Astrocyte of the hippocampus (primary cell): ENCODE results near the gene PNPLA6.

Source experiments
- DNase-seq: peaks from one replicate; pipeline ENCODE4 v3.0.0; 2011; ENCODE audit warnings: low read depth, low spot score

The PNPLA6 gene

DNA sequence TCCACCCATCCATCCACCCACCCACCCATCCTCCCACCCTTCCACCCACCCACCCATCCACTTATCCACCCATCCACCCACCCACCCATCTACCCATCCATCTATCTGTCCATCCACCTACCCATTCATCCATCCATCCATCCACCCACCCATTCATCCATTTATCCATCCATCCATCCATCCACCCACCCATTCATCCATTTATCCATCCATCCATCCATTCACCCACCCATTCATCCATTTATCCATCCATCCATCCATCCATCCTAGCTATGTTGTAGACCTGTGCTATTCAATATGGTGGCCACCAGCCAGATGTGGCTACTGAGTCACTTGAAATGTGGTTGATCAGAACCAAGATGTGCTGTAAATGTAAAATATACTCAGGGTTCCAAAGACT, 65.2 kb downstream of the PNPLA6 start:
- DNase-seq, result no peak

DNA sequence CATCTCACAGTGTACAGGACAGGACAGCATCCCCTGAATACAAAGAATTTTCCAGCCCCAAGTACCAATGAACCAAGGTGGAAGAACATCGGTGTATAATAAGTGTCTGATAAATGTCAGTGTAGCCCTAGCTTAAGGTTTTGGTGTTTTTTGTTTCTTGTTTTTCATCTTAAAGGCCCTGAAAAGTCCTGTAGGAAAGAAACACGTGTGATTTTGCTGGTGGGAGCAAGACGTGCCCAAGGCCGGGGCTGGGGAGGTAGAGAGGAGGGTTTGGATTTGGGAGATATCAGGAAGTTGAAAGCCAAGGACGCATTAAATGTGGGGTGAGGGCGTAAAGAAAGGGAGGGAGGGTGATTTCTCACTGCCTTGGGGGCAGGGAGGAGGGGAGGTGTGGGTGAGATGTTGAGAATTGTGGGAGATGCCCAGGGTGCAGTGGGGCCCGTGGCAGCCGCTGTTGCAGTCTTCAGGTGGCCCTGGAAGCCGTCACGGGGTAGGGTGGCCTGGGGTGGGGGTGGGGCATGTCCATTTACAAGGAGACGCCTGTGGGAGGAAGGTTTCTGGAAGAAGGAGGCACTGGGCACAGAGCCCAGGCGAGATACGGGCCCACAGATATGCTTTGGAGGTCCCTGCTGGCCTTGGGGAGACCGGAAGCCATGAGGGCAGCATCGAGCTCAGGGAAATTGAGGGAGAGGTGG, 66.9 kb downstream of the PNPLA6 start:
- DNase-seq, result no peak

DNA sequence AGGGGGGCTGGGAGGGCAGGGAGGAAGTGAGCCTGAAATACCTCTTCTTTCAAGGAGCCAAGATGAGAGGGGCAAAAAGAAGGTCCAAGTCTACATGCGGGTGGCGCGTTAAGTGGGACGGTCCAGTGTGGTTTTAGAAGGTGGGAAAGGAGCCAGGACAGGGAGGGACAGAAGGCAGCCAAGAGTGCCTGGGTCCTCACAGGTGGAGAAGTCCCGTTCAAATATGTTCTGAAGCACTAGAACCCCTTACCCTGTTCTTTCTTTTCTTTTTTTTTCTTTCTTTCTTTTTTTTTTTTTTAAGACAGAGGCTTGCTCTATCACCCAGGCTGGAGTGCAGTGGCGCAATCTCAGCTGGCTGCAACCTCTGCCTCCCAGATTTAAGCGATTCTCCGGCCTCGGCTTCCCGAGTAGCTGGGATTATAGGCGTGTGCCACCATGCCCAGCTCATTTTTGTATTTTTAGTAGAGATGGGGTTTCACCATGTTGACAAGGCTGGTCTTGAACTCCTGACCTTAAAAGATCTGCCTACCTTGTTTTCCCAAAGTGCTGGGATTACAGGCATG, 67.5 kb downstream of the PNPLA6 start:
- DNase-seq, result no peak

DNA sequence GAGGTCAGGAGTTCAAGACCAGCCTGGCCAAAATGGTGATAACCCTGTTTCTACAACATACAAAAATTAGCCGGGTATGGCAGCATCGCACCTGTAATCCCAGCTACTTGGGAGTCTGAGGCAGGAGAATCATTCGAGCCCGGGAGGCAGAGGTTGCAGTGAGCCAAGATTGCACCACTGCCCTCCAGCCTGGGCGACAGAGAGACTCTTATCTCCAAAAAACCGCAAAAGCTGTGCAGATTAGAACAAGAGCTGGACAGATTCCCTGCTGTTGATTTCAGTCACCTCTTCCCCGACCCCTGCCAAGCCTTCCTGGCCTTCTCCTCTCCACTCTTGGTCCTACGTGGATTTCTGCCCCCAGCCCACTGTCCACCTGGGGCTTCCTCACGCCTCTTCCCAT, 68.4 kb downstream of the PNPLA6 start:
- DNase-seq, result no peak

DNA sequence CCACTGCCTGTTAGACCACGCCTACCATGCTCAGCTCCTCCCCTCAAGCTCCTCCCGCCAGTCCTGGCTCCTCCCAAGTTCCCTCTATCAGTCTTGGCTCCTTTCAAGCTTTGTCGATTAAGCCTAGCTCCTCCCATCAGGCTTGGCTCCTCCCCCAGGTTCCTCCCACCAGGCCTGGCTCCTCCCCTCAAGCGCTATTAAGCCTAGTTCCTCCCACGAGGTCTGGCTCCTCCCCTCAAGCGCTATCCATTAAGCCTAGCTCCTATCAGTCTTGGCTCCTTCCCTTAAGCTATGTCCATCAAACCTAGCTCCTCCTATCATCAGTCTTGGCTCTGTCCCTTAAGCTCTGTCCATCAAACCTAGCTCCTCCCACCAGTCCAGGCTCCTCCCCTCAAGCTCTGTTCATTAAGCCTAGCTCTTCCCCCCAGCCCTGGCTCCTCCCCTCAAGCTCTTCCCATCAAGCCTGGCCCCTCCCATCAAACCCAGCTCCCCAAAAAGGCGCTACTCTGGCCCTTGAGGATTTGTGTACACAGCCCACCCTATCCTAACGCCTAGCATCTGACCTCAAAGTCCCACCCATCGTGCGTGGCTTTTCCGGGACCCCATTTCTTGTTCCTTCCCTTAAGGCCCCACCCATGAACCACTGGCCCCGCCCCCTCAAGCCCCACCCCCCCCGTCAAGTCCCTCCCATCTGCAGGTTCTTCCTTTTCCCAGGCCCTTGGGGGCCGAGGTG, 70.1 kb downstream of the PNPLA6 start:
- no peak for DNase-seq

DNA sequence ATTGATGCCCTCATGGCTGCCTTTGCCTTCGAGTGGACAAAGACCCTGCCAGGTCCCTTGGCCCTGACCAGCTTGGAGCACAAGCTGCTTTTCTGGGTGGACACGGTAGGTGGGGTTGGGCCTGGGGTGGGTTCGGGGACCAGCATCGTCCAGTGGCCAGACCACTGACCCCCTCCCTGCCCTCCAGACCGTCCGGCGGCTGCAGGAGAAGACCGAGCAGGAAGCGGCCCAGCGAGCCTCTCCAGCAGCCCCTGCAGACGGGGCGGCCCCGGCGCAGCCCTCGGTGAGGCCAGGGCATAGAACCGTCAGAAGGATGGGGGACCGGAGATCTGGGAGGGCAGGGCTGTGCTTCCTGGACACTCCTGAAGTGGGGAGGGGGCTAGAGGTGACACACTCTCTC, 70.8 kb downstream of the PNPLA6 start:
- no peak for DNase-seq

DNA sequence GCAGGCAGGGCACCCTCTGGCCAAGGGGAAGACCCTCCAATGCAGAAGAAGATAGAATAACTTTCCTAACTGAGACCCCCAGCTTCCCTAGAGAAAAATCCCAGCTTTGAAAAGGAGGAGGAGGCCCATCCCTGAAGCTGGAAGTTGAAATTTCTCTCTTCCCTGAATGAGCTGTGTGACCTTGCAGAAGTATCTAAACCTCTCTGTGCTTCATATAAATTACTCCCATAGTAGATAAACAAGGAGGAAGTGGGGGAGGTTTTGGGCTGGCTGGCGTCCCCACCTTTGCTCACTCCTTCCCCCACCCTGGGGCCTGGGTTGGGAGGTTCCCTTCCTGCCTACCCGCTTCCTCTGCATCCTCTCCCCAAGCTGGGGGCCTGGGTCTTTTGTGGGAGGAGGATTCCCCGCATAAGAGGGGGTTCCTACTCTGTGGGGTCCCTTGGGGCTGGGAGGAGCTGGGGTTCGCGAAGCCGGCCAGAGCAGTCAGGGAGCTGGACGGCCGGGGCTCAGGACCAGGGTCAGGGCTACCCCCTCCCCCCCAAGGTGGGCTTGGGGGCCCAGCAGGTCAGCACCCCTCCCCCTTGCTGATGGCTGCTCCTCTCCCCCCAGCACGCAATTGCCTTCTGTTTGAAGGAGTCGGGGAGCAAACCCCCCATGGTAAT, 71.8 kb downstream of the PNPLA6 start:
- DNase-seq, result no peak

DNA sequence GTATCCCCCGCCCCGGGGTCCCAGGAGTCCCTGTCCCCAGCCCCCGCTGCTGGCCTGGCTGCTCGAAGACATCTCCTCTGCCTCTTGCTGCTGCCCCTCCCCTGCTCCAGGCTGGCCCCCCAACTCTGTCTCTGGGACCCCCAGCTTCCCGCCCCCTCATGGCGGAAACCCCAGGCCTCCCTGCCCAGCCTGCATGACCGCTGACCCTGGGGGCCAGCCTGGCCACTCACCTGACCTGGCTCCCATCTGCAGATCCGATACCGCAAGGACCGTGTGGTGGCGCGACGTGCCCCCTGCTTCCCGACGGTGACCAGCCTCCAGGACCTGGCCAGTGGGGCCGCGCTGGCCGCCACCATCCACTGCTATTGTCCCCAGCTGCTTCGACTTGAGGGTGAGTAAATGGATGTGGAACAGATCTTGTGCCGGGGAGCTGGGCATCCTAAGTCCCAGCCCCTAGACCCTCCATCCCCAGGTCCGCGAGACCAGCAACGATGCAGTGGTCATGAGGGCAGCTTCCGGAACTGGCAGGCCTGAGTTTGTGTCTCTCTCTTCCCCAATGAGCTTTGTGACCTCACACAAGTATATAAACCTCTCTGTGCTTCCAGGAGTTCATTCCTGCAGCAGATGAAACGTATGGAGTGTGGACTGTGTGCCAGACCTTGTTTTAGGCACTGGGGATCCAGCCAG, 72.5 kb downstream of the PNPLA6 start:
- no peak for DNase-seq

DNA sequence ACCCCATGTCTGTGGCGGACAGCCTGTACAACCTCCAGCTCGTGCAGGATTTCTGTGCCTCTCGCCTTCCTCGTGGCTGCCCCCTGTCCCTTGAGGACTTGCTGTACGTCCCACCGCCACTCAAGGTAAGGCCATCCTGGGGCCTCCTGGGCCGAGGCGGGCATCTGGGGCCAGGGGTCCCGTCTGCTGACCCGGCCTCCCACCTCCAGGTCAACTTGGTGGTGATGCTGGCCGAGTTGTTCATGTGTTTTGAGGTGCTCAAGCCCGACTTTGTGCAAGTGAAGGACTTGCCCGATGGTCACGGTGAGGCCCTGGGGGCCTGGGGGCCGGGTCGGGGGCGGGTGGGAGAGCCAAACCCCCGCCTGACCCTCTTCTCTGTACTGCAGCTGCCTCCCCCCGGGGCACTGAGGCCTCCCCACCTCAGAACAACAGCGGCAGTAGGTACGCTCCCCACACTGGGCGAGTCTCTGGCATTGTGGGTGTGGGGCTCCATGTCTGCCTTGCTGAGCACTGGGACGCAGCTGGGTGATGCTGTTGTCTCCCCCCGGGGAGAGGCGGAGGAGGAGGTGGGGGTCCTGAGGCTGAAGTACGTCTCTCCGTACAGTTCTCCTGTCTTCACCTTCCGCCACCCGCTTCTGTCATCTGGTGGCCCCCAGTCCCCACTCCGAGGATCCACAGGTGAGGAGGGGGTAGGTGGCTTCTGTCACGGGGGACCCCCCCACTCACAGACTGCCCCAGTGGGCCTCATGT, 75.1 kb downstream of the PNPLA6 start:
- DNase-seq, result no peak
